Osteocyte (in vitro differentiated cells): ENCODE results near the gene TMEM39A. TPM values are rescaled to one million over a fixed set of nuclear protein-coding genes. Genes with fewer than 3 reads are reported as not detected.

Experiments
- DNase-seq: peaks from one replicate; pipeline ENCODE4 v3.0.0; 2021; ENCODE audit warnings: mixed read lengths; ENCODE audit not compliant: unreplicated experiment; ENCODE audit errors: extremely low spot score
- H3K27ac Mint-ChIP-seq: one replicate; pipeline ENCODE4 v1.8.0; 2021; ENCODE audit warnings: mild to moderate bottlenecking, mixed read lengths; ENCODE audit not compliant: unreplicated experiment
- H3K27me3 Mint-ChIP-seq: one replicate; pipeline ENCODE4 v1.8.0; 2021; ENCODE audit warnings: mixed read lengths; ENCODE audit not compliant: unreplicated experiment
- H3K36me3 Mint-ChIP-seq: one replicate; pipeline ENCODE4 v1.8.0; 2021; ENCODE audit warnings: mixed read lengths; ENCODE audit not compliant: unreplicated experiment
- H3K4me1 Mint-ChIP-seq: one replicate; pipeline ENCODE4 v1.8.0; 2021; ENCODE audit warnings: mixed read lengths; ENCODE audit not compliant: unreplicated experiment
- H3K4me3 Mint-ChIP-seq: one replicate; pipeline ENCODE4 v1.8.0; 2021; ENCODE audit warnings: mild to moderate bottlenecking, moderate library complexity, mixed read lengths; ENCODE audit not compliant: unreplicated experiment
- H3K9me3 Mint-ChIP-seq: one replicate; pipeline ENCODE4 v1.8.0; 2021; ENCODE audit warnings: mixed read lengths; ENCODE audit not compliant: unreplicated experiment
- total RNA-seq: library from RNA; stranded (reverse); gene quantifications from 2 replicates; pipeline ENCODE4 v1.2.1, GENCODE V29; 2021
- TF ChIP-seq, protein P1 (sequence below): fragments of 200-600 bp; sonication (generic); IDR thresholded peaks from 2 replicates; pipeline ENCODE4 v1.5.0; 2021; ENCODE audit warnings: antibody characterized with exemption, mild to moderate bottlenecking, moderate library complexity

The TMEM39A gene
- total RNA-seq, 1 donor from 2014 or later, result 51.5 TPM

DNA sequence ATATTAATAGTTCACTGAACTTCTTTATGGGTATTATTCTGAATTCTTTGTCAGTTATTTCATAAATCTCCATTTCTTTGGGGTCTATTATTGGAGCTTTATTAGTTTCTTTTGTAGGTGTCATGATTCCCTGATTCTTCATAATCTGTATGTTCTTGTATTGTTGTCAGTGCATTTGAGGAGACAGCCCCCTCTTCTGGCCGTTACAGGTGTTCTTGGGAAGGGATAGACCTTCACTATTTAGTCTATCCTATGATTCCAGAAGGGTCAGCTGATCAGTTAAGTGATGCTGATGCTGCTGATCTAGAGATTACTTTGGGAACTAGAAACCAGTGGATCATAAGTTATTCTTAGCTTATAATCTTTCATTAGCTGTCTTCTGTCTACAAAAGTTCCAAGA lies 34.9 kb downstream of the TMEM39A start:
- H3K4me3 Mint-ChIP-seq, result no peak overlapping the region
- TF ChIP-seq, protein P1, sequence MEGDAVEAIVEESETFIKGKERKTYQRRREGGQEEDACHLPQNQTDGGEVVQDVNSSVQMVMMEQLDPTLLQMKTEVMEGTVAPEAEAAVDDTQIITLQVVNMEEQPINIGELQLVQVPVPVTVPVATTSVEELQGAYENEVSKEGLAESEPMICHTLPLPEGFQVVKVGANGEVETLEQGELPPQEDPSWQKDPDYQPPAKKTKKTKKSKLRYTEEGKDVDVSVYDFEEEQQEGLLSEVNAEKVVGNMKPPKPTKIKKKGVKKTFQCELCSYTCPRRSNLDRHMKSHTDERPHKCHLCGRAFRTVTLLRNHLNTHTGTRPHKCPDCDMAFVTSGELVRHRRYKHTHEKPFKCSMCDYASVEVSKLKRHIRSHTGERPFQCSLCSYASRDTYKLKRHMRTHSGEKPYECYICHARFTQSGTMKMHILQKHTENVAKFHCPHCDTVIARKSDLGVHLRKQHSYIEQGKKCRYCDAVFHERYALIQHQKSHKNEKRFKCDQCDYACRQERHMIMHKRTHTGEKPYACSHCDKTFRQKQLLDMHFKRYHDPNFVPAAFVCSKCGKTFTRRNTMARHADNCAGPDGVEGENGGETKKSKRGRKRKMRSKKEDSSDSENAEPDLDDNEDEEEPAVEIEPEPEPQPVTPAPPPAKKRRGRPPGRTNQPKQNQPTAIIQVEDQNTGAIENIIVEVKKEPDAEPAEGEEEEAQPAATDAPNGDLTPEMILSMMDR, result no peak
- no peaks in the 10 kb centered on the region for H3K27me3 Mint-ChIP-seq
- H3K4me1 Mint-ChIP-seq, result no peaks in the 10 kb centered on the region
- no peak overlapping the region for H3K27ac Mint-ChIP-seq
- H3K36me3 Mint-ChIP-seq, result peaks cover 69% of the 10 kb centered on the region
- peaks cover 49% of the 10 kb centered on the region for H3K9me3 Mint-ChIP-seq
- DNase-seq, result no peak

DNA sequence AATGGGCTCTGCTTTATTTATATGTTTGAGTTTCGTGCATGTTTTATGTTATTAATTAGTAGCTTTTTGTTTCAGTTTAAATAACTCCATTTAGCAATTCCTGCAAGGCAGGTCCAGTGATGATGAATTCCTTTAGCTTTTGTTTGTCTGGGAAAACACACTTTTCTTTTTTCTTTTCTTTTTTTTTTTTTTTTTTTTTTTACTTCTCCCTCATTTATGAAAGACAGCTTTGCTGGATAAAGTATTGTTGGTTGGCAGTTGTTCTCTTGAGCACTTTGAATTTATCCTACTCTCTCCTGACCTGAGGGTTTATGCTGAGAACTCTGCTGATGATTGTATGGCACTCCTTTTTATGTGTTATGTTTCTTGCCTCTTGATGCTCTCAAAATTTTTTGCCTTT lies 35.7 kb downstream of the TMEM39A start:
- no peak for DNase-seq
- no peak overlapping the region for H3K4me3 Mint-ChIP-seq
- TF ChIP-seq, protein P1, result no peak
- H3K36me3 Mint-ChIP-seq, result peaks cover 65% of the 10 kb centered on the region
- H3K27ac Mint-ChIP-seq, result no peak overlapping the region
- H3K27me3 Mint-ChIP-seq, result no peaks in the 10 kb centered on the region
- H3K9me3 Mint-ChIP-seq, result peaks cover 54% of the 10 kb centered on the region
- H3K4me1 Mint-ChIP-seq, result no peaks in the 10 kb centered on the region

DNA sequence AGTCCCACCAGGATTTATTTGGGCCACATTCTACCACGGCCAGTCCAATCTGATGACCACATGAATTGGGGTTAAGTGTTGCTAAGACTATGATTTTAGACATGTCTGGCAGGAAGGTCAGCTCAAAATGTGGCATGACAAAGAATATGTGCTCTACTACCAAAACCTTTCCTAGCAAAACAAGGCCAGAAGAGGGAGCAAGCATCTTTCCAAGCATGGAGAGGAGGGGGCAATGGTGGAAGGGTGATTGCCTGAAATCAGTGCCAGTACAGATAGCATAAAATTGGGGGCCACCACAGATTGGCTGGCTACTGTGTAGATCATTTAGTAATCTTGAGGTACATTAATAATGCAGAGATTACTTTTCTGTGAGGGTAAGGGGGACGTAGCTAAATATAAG lies 43.2 kb downstream of the TMEM39A start:
- TF ChIP-seq, protein P1, result peak; percentile 30
- DNase-seq, result no peak
- H3K4me3 Mint-ChIP-seq, result no peak overlapping the region
- peaks cover 14% of the 10 kb centered on the region for H3K9me3 Mint-ChIP-seq
- no peaks in the 10 kb centered on the region for H3K27me3 Mint-ChIP-seq
- H3K4me1 Mint-ChIP-seq, result no peaks in the 10 kb centered on the region
- peaks cover 21% of the 10 kb centered on the region for H3K36me3 Mint-ChIP-seq
- H3K27ac Mint-ChIP-seq, result no peak overlapping the region

DNA sequence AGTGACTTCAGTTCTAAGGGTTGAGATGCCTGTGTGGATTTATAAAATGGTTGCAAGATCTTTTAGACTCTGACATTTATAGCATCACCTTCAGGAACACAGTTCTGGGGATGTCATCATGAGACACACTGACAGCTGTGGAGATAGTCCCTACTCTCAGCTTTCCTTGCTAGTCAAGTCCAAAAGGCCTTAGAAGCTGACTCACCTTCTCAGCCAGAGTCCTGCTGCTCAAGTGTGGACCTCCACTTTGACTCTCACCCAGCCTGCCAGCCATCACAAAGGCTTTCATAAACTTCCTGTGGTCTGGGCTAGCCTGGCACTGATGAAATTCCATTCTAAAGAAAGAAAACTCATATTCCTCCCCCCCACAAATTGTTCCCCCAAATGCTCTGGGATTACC lies 44.8 kb downstream of the TMEM39A start:
- Mint-ChIP-seq H3K27me3 (no peaks in the 10 kb centered on the region), H3K4me1 (no peaks in the 10 kb centered on the region), H3K9me3 (peaks cover 5% of the 10 kb centered on the region), H3K27ac (no peak overlapping the region), H3K36me3 (peaks cover 33% of the 10 kb centered on the region), H3K4me3 (no peak overlapping the region)
- DNase-seq, result no peak
- TF ChIP-seq, protein P1, result no peak

DNA sequence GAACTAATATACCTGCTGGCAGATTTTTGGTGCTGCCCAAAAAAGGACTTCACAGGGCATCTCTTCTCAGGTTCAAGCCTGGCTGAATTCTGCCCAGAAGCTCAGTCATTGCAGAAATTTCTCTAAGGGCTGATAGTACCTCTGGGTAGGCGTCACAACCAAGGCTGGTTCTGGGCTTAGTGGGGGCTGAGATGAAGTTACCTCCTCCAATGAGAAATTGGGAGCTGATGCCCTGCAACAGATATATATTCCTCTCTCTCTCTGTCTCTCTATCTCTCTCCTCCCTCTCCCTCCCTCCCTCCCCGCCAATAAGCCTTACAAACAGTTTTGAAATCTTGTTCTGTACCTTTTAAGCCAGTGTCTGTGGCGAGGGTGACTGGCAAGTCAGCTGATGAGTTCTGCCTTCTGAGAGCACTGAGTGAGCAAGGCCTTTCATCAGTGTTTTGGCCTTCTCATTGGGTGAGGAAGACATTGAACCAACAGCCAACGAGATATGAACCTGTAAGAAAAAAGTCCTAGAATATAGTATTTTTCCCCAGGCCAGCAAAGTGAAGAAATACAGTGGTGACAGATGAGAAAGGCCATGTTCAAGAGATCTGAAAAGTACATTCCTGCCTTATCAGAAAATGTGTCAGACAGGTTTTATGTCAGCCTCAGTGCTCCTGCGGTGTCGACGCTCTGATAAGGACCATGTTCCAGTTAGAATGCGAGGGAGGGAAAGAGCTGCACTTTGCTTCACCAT lies 45.5 kb downstream of the TMEM39A start:
- Mint-ChIP-seq H3K27me3 (no peaks in the 10 kb centered on the region), H3K9me3 (peaks cover 3% of the 10 kb centered on the region), H3K4me3 (no peak overlapping the region), H3K4me1 (no peaks in the 10 kb centered on the region), H3K27ac (no peak overlapping the region), H3K36me3 (peaks cover 33% of the 10 kb centered on the region)
- TF ChIP-seq, protein P1, result no peak
- no peak for DNase-seq
